Myocyte (in vitro differentiated cells): ENCODE results near the gene CCDC167. TPM values are rescaled to one million over a fixed set of nuclear protein-coding genes. Genes with fewer than 3 reads are reported as not detected.

Source experiments
- DNase-seq: peaks from one replicate; pipeline ENCODE4 v3.0.0-alpha.2; 2012; ENCODE audit warnings: low read depth
- polyA plus RNA-seq: library from polyadenylated mRNA; unstranded; fragments of >200 nt; gene quantifications from one replicate; pipeline ENCODE4 v1.2.1, GENCODE V29; 2012; ENCODE audit warnings: missing spikeins
- total RNA-seq: library from RNA; depleted of rRNA; stranded (reverse); fragments of >200 nt; gene quantifications from 2 replicates; pipeline ENCODE4 v1.2.3, GENCODE V29; 2014

The CCDC167 gene
- total RNA-seq: 42.4 and 45.9 TPM in 2 replicates
- polyA plus RNA-seq: 56.6 TPM

- DNase-seq: peak; percentile 98
Observed at GRCh38 chr6:37499433-37500293, at the start of gene CCDC167. TSS of gene CCDC167 (minus strand) at chr6:37499893. CDS start at chr6:37499863, 30 bp downstream.

- DNase-seq: no peak
Observed at GRCh38 chr6:37549154-37549553, 49.5 kb upstream of the CCDC167 start.

GRCh38 chr6:37548067-37548674 lies 48.5 kb upstream of the CCDC167 start:
- no peak for DNase-seq

GRCh38 chr6:37547564-37548061 lies 47.9 kb upstream of the CCDC167 start:
- no peak for DNase-seq

GRCh38 chr6:37546141-37546871 lies 46.6 kb upstream of the CCDC167 start:
- DNase-seq: no peak

GRCh38 chr6:37544530-37544929 lies 44.8 kb upstream of the CCDC167 start:
- DNase-seq: no peak

GRCh38 chr6:37543361-37543760 lies 43.7 kb upstream of the CCDC167 start:
- no peak for DNase-seq

GRCh38 chr6:37541346-37541745 lies 41.7 kb upstream of the CCDC167 start:
- no peak for DNase-seq

- no peak for DNase-seq
Observed at GRCh38 chr6:37540390-37540789, 40.7 kb upstream of the CCDC167 start.

- DNase-seq: no peak
Observed at GRCh38 chr6:37540029-37540352, 40.3 kb upstream of the CCDC167 start.

GRCh38 chr6:37539171-37540028 lies 39.7 kb upstream of the CCDC167 start:
- DNase-seq: peak; percentile 69

GRCh38 chr6:37538107-37538506 lies 38.4 kb upstream of the CCDC167 start:
- peak; percentile 33 for DNase-seq

- DNase-seq: no peak
Observed at GRCh38 chr6:37537548-37537947, 37.9 kb upstream of the CCDC167 start.

- no peak for DNase-seq
Observed at GRCh38 chr6:37536491-37537190, 36.9 kb upstream of the CCDC167 start.

- DNase-seq: no peak
Observed at GRCh38 chr6:37535759-37536490, 36.2 kb upstream of the CCDC167 start.

- DNase-seq: no peak
Observed at GRCh38 chr6:37535428-37535758, 35.7 kb upstream of the CCDC167 start.

GRCh38 chr6:37534893-37535292 lies 35.2 kb upstream of the CCDC167 start:
- no peak for DNase-seq

GRCh38 chr6:37532122-37532521 lies 32.4 kb upstream of the CCDC167 start:
- DNase-seq: no peak

- DNase-seq: no peak
Observed at GRCh38 chr6:37531437-37532036, 31.8 kb upstream of the CCDC167 start.
